Measurements from ENCODE around the gene SCRT2. TPM values are rescaled to one million over a fixed set of nuclear protein-coding genes. Genes with fewer than 3 reads are reported as not detected.

Gene SCRT2
- polyA plus RNA-seq, 1 donor from 2014 or later: 2.5 TPM

DNA sequence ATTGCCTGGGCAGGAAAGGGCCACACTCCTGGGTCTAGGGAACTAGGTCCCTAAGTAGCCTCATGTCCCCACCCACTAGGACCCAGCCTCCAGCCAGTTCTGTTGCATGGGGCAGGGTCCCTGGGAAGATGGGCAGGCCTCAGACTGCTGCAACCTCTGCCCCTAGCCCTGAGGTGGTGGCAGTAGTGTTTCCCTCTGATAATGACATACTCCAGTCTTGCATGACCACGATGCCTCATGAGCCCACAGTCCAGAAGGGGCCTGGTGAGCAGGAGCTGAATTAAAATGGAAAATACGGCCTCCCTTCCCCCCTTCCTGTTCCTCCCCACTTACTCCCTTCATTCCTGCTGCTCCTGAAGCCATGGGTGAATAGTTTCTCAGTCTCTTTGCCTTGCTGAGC, 36.0 kb upstream of the SCRT2 start:
- H3K9me3 ChIP-seq (ENCODE audit: low read length): no peaks in the 10 kb centered on the region
- no peaks in the 10 kb centered on the region for H3K27me3 ChIP-seq (ENCODE audit: insufficient read depth, low read depth, low read length)
- no peaks in the 10 kb centered on the region for H3K9me2 ChIP-seq (ENCODE audit: insufficient read depth, low read length)
- no peaks in the 10 kb centered on the region for H3K79me2 ChIP-seq (replicated peaks; ENCODE audit: insufficient read depth, low read length)
- no peak overlapping the region for H3K27ac ChIP-seq (ENCODE audit: low read length)
- no peaks in the 10 kb centered on the region for H3K36me3 ChIP-seq (ENCODE audit: insufficient read depth, low read length)
- TF ChIP-seq, protein P1, sequence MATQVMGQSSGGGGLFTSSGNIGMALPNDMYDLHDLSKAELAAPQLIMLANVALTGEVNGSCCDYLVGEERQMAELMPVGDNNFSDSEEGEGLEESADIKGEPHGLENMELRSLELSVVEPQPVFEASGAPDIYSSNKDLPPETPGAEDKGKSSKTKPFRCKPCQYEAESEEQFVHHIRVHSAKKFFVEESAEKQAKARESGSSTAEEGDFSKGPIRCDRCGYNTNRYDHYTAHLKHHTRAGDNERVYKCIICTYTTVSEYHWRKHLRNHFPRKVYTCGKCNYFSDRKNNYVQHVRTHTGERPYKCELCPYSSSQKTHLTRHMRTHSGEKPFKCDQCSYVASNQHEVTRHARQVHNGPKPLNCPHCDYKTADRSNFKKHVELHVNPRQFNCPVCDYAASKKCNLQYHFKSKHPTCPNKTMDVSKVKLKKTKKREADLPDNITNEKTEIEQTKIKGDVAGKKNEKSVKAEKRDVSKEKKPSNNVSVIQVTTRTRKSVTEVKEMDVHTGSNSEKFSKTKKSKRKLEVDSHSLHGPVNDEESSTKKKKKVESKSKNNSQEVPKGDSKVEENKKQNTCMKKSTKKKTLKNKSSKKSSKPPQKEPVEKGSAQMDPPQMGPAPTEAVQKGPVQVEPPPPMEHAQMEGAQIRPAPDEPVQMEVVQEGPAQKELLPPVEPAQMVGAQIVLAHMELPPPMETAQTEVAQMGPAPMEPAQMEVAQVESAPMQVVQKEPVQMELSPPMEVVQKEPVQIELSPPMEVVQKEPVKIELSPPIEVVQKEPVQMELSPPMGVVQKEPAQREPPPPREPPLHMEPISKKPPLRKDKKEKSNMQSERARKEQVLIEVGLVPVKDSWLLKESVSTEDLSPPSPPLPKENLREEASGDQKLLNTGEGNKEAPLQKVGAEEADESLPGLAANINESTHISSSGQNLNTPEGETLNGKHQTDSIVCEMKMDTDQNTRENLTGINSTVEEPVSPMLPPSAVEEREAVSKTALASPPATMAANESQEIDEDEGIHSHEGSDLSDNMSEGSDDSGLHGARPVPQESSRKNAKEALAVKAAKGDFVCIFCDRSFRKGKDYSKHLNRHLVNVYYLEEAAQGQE (IDR thresholded peaks at IDR 0.05; ENCODE audit: borderline replicate concordance): no peak
- TF ChIP-seq CTCF (IDR thresholded peaks at IDR 0.05; ENCODE audit: poor library complexity, severe bottlenecking): no peak
- TF ChIP-seq EZH2 (IDR thresholded peaks at IDR 0.05; ENCODE audit: borderline replicate concordance, insufficient read depth, low read length, poor library complexity, severe bottlenecking): no peak
- TF ChIP-seq EP300 (conservative IDR thresholded peaks at IDR 0.05; ENCODE audit: poor library complexity, severe bottlenecking): no peak
- TF ChIP-seq POLR2AphosphoS5 (IDR thresholded peaks at IDR 0.05): no peak
- no peak for TF ChIP-seq SMC3 (conservative IDR thresholded peaks at IDR 0.05; ENCODE audit: poor library complexity)
- TF ChIP-seq MXI1 (conservative IDR thresholded peaks at IDR 0.05; ENCODE audit: poor library complexity, severe bottlenecking): no peak
- TF ChIP-seq RAD21 (conservative IDR thresholded peaks at IDR 0.05): no peak
- TF ChIP-seq TAF1 (IDR thresholded peaks at IDR 0.05; ENCODE audit: low read depth): no peak
- no peak overlapping the region for H3K4me2 ChIP-seq (ENCODE audit: low read length)
- H3K4me3 ChIP-seq (ENCODE audit: low read length): no peak overlapping the region
- H3F3A ChIP-seq (ENCODE audit: insufficient read depth, low read length, poor library complexity, severe bottlenecking): no peaks in the 10 kb centered on the region
- H4K20me1 ChIP-seq (ENCODE audit: insufficient read depth): no peaks in the 10 kb centered on the region
- no peak overlapping the region for H3K9ac ChIP-seq (ENCODE audit: low read length)
- no peak overlapping the region for H2AFZ ChIP-seq (ENCODE audit: low read depth, low read length)

- H3K4me2 ChIP-seq (ENCODE audit: low read length): no peak overlapping the region
- no peak for TF ChIP-seq CTCF (IDR thresholded peaks at IDR 0.05; ENCODE audit: poor library complexity, severe bottlenecking)
- TF ChIP-seq TAF1 (IDR thresholded peaks at IDR 0.05; ENCODE audit: low read depth): no peak
- TF ChIP-seq EP300 (conservative IDR thresholded peaks at IDR 0.05; ENCODE audit: poor library complexity, severe bottlenecking): no peak
- TF ChIP-seq RAD21 (conservative IDR thresholded peaks at IDR 0.05): no peak
- TF ChIP-seq MXI1 (conservative IDR thresholded peaks at IDR 0.05; ENCODE audit: poor library complexity, severe bottlenecking): no peak
- TF ChIP-seq, protein P1 (IDR thresholded peaks at IDR 0.05; ENCODE audit: borderline replicate concordance): no peak
- no peak for TF ChIP-seq EZH2 (IDR thresholded peaks at IDR 0.05; ENCODE audit: borderline replicate concordance, insufficient read depth, low read length, poor library complexity, severe bottlenecking)
- no peaks in the 10 kb centered on the region for H3K36me3 ChIP-seq (ENCODE audit: insufficient read depth, low read length)
- H3K9me2 ChIP-seq (ENCODE audit: insufficient read depth, low read length): no peaks in the 10 kb centered on the region
- H2AFZ ChIP-seq (ENCODE audit: low read depth, low read length): no peak overlapping the region
- no peak overlapping the region for H3K4me3 ChIP-seq (ENCODE audit: low read length)
- H4K20me1 ChIP-seq (ENCODE audit: insufficient read depth): no peaks in the 10 kb centered on the region
- no peak overlapping the region for H3K27ac ChIP-seq (ENCODE audit: low read length)
- no peaks in the 10 kb centered on the region for H3F3A ChIP-seq (ENCODE audit: insufficient read depth, low read length, poor library complexity, severe bottlenecking)
- H3K27me3 ChIP-seq (ENCODE audit: insufficient read depth, low read depth, low read length): no peaks in the 10 kb centered on the region
- no peaks in the 10 kb centered on the region for H3K9me3 ChIP-seq (ENCODE audit: low read length)
- no peaks in the 10 kb centered on the region for H3K79me2 ChIP-seq (replicated peaks; ENCODE audit: insufficient read depth, low read length)
- no peak overlapping the region for H3K9ac ChIP-seq (ENCODE audit: low read length)
Observed at GRCh38 chr20:710780-711450, 35.3 kb upstream of the SCRT2 start.
